IPS DF 6.9 (cell line): Measurements from ENCODE around the gene PIM1.

Experiments
- DNase-seq: peaks from one replicate; pipeline ENCODE4 v3.0.0-alpha.2; 2013; ENCODE audit warnings: low read depth, low spot score
- H3K27ac ChIP-seq: one replicate; pipeline ENCODE4 v1.5.1; 2013; ENCODE audit warnings: low read length, control low read depth
- H3K27me3 ChIP-seq: 2 replicates; pipeline ENCODE4 v1.6.1; 2013; ENCODE audit warnings: mild to moderate bottlenecking, low read length; ENCODE audit not compliant: control insufficient read depth, insufficient read depth
- H3K36me3 ChIP-seq: 2 replicates; pipeline ENCODE4 v1.6.1; 2013; ENCODE audit warnings: low read length; ENCODE audit not compliant: control insufficient read depth, insufficient read depth
- H3K4me1 ChIP-seq: 2 replicates; pipeline ENCODE4 v1.6.1; 2013; ENCODE audit warnings: low read length; ENCODE audit not compliant: control insufficient read depth, insufficient read depth
- H3K4me3 ChIP-seq: 2 replicates; pipeline ENCODE4 v1.5.1; 2013; ENCODE audit warnings: mild to moderate bottlenecking, low read length
- H3K9me3 ChIP-seq: 2 replicates; pipeline ENCODE4 v1.6.1; 2013; ENCODE audit warnings: low read length, inconsistent platforms; ENCODE audit not compliant: control insufficient read depth, insufficient read depth
- WGBS: extraction: QIAGEN DNeasy Blood & Tissue Kit; methylation state at CpG from one replicate; pipeline ENCODE4 v1.1.7; 2013; ENCODE audit warnings: mixed read lengths, missing lambda C conversion rate; ENCODE audit not compliant: insufficient read length, insufficient coverage; 5-methylcytosine and 5-hydroxymethylcytosine counted together

Gene PIM1

DNA sequence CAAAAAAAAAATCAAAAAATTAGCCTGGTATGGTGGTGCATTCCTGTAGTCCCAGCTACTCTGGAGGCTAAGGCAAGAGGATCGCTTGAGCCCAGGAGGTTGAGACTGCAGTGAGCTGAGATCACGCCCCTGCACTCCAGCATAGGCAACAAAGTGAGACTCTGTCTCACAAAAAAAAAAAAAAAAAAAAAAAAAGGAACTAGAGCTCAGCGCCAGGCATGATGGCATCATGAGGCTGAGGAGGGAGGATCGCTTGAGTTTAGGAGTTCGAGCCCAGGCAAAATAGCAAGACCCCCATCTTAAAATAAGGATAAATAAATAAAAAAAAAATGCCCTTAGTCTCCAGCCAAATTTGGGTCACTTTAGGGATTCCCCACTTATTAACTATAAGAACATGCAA lies 40.4 kb upstream of the PIM1 start:
- no peak overlapping the region for H3K27ac ChIP-seq
- no peaks in the 10 kb centered on the region for H3K9me3 ChIP-seq
- no peak for DNase-seq
- peaks cover 4% of the 10 kb centered on the region for H3K4me1 ChIP-seq
- H3K27me3 ChIP-seq: no peaks in the 10 kb centered on the region
- H3K36me3 ChIP-seq: no peaks in the 10 kb centered on the region; the same call in 1 of the 2 replicates
- WGBS: no CpG with 5 or more reads among the region's 5 CpGs
- H3K4me3 ChIP-seq: no peak overlapping the region

GRCh38 chr6:37130704-37131103 lies 39.2 kb upstream of the PIM1 start:
- peaks cover 8% of the 10 kb centered on the region for H3K4me1 ChIP-seq
- no CpG with 5 or more reads among the region's 3 CpGs for WGBS
- no peaks in the 10 kb centered on the region; the same call in 1 of the 2 replicates for H3K36me3 ChIP-seq
- H3K27me3 ChIP-seq: no peaks in the 10 kb centered on the region
- no peaks in the 10 kb centered on the region for H3K9me3 ChIP-seq
- no peak overlapping the region for H3K4me3 ChIP-seq
- no peak for DNase-seq
- H3K27ac ChIP-seq: no peak overlapping the region

GRCh38 chr6:37131104-37131959 lies 38.6 kb upstream of the PIM1 start:
- WGBS: no CpG with 5 or more reads among the region's 15 CpGs
- DNase-seq: no peak
- no peak overlapping the region for H3K4me3 ChIP-seq
- H3K9me3 ChIP-seq: no peaks in the 10 kb centered on the region
- peaks cover 8% of the 10 kb centered on the region for H3K4me1 ChIP-seq
- H3K36me3 ChIP-seq: no peaks in the 10 kb centered on the region; the same call in 1 of the 2 replicates
- H3K27ac ChIP-seq: no peak overlapping the region
- H3K27me3 ChIP-seq: no peaks in the 10 kb centered on the region

GRCh38 chr6:37131960-37132253 lies 38.0 kb upstream of the PIM1 start:
- Histone ChIP-seq H3K9me3 (no peaks in the 10 kb centered on the region), H3K27ac (no peak overlapping the region), H3K4me3 (no peak overlapping the region), H3K36me3 (no peaks in the 10 kb centered on the region; the same call in 1 of the 2 replicates), H3K27me3 (no peaks in the 10 kb centered on the region), H3K4me1 (peaks cover 8% of the 10 kb centered on the region)
- no peak for DNase-seq

GRCh38 chr6:37134036-37134395 lies 35.9 kb upstream of the PIM1 start:
- WGBS: no CpG with 5 or more reads among the region's 8 CpGs
- Histone ChIP-seq H3K27ac (no peak overlapping the region), H3K4me1 (peaks cover 7% of the 10 kb centered on the region), H3K27me3 (no peaks in the 10 kb centered on the region), H3K9me3 (no peaks in the 10 kb centered on the region), H3K36me3 (no peaks in the 10 kb centered on the region; the same call in 1 of the 2 replicates), H3K4me3 (no peak overlapping the region)
- no peak for DNase-seq

- 100% methylated on average over 1 of the region's 11 CpGs for WGBS
- Histone ChIP-seq H3K4me3 (no peak overlapping the region), H3K36me3 (no peaks in the 10 kb centered on the region; the same call in 1 of the 2 replicates), H3K4me1 (peaks cover 11% of the 10 kb centered on the region), H3K27me3 (no peaks in the 10 kb centered on the region), H3K27ac (no peak overlapping the region), H3K9me3 (no peaks in the 10 kb centered on the region)
- no peak for DNase-seq
Observed at GRCh38 chr6:37134396-37135191, 35.4 kb upstream of the PIM1 start.

DNA sequence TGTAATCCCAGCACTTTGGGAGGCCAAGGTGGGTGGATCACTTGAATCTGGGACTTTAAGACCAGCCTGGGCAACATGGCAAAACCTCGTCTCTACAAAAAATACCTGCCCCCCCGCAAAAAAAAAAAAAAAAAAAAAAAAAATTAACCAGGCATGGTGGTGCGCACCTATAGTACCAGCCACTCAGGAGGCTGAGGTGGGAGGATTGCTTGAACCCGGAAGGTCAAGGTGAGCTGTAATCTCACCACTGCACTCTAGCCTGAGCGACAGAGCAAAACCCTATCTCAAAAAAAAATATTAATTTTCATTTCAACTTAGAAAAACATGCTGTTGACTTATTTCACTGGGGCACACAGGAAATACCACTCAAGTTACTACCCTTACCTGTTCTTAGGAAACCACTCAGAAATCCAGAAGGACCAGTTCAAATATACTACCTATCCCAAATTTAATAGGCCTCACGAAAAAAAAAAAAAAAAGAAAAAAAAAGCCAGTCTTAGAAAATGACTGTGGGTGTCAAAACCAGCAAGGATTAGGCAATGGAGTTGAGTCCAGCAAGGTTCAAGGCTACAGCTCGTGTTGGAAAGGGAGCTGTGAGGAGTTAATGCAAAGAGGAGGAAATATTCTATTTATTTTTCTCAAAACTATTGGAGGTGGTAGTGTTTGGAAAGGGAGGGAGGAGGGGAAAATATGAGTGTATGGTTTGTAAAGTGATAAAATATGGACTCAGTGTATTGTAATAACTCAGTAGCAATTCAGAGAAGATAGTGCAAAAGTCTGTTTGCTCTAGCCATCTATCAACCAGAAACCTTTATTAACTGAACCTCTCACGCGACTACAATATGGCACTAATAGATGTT lies 33.9 kb upstream of the PIM1 start:
- H3K27ac ChIP-seq: no peak overlapping the region
- no CpG with 5 or more reads among the region's 9 CpGs for WGBS
- peaks cover 11% of the 10 kb centered on the region for H3K4me1 ChIP-seq
- H3K9me3 ChIP-seq: no peaks in the 10 kb centered on the region
- DNase-seq: no peak
- H3K36me3 ChIP-seq: no peaks in the 10 kb centered on the region; the same call in 1 of the 2 replicates
- H3K27me3 ChIP-seq: no peaks in the 10 kb centered on the region
- peak overlapping the region; percentile 72; the same call in 1 of the 2 replicates for H3K4me3 ChIP-seq

DNA sequence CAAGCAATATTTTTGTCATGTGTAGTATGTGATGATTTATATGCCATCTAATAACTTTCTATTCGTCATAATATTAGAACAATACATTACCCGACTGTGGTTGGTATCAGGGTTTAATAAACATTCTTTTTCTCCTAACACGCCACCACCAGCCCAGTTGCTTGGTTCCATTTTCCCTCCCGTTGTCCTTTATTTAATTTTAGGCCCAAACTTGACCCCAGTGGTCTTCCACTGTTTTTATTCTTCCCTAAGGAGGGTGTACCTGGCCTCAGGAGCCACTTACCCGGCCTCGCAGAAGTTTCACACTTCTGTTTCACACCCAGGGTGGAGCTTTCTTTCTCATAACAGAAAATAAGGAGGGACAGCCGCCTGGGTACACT lies 33.1 kb upstream of the PIM1 start:
- peak overlapping the region; percentile 46 for H3K27ac ChIP-seq
- no peak for DNase-seq
- no peaks in the 10 kb centered on the region; the same call in 1 of the 2 replicates for H3K36me3 ChIP-seq
- WGBS: no CpG with 5 or more reads among the region's 7 CpGs
- H3K4me1 ChIP-seq: peaks cover 11% of the 10 kb centered on the region
- H3K9me3 ChIP-seq: no peaks in the 10 kb centered on the region
- H3K4me3 ChIP-seq: peak overlapping the region; percentile 72; the same call in 1 of the 2 replicates
- H3K27me3 ChIP-seq: no peaks in the 10 kb centered on the region

GRCh38 chr6:37137201-37138090 lies 32.5 kb upstream of the PIM1 start:
- H3K9me3 ChIP-seq: no peaks in the 10 kb centered on the region
- H3K27me3 ChIP-seq: no peaks in the 10 kb centered on the region
- WGBS: no CpG with 5 or more reads among the region's 19 CpGs
- H3K27ac ChIP-seq: peak overlapping the region; percentile 46
- peaks cover 13% of the 10 kb centered on the region for H3K4me1 ChIP-seq
- peak; percentile 96 for DNase-seq
- H3K36me3 ChIP-seq: no peaks in the 10 kb centered on the region; the same call in 1 of the 2 replicates
- H3K4me3 ChIP-seq: peak overlapping the region; percentile 72
